ENCODE results near the gene PPP1CA.

Gene PPP1CA

GRCh38 chr11:67370351-67371076, 31.1 kb downstream of the PPP1CA start:
- in situ Hi-C loops (cut with HindIII; ENCODE audit: low sequenced_read_pairs): no loop called here

GRCh38 chr11:67369801-67370284, 31.8 kb downstream of the PPP1CA start:
- in situ Hi-C loops (cut with HindIII; ENCODE audit: low sequenced_read_pairs): no loop called here

- in situ Hi-C loops (cut with HindIII; ENCODE audit: low sequenced_read_pairs): no loop called here
Observed at GRCh38 chr11:67369275-67369674, 32.4 kb downstream of the PPP1CA start.

DNA sequence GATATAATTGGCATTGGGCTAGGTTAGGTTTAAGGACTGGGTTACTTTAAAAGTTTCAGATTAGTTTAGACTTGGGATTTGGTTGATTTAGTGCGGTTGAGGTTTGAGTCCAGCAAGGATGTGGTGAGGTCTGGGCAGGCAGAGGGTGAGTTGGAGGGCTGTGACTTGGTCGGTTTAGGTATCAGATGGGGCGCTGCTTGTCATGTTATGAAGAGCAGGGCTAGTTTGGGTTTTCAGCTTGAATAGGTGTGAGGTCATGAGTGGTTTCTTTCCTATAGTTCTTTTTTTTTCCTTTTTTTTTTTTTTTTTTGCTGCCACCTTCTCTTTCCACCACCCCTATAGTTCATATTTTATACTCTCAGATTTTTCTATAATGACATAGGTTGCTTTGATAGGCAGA, 33.0 kb downstream of the PPP1CA start:
- in situ Hi-C loops (cut with HindIII; ENCODE audit: low sequenced_read_pairs): no loop called here

- in situ Hi-C loops (cut with HindIII; ENCODE audit: low sequenced_read_pairs): no loop called here
Observed at GRCh38 chr11:67367761-67368227, 33.9 kb downstream of the PPP1CA start.

DNA sequence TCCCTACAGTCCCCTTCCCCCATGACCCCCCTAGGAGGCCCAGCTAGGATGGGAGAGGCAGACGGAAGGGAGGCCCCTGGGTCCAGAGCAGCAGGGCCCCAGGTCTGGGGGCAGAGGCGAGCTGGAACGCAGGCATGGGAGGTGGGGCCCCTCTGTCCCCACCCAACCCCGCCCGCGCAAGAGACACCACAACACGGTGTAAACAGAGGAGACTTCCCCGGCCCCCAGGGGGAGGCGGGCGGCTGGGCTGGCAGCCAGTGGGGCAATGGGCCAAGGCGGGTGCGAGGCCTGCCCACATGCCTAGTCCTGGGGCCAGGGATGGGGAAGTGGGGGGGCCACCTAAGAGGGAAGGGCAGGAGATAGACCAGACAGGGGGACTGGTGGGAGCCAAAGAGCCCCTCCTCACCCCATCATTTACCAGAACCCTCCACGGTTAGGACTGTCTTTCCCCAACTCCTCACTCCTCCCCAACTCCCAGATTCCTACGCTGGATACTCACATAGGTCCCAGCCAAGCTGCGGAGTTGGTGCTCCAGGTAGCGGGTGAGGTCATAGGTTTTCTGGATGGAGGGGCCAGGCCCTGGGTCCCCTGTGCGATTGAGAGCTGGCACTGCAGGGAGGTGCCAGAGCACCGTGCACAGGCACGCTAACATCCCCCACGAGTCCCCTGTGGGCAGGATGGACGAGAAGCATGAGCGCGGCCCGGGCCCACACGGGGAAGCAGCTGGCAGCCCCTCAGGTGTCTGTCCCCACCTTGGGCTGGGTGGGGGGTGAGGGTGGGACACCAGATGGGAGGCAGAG, 34.5 kb downstream of the PPP1CA start:
- in situ Hi-C loops (cut with HindIII; ENCODE audit: low sequenced_read_pairs): no loop called here

- in situ Hi-C loops (cut with HindIII; ENCODE audit: low sequenced_read_pairs): no loop called here
Observed at GRCh38 chr11:67366546-67366945, 35.1 kb downstream of the PPP1CA start.

- in situ Hi-C loops (cut with HindIII; ENCODE audit: low sequenced_read_pairs): no loop called here
Observed at GRCh38 chr11:67365736-67366444, 35.8 kb downstream of the PPP1CA start.

- in situ Hi-C loops (cut with HindIII; ENCODE audit: low sequenced_read_pairs): no loop called here
Observed at GRCh38 chr11:67364783-67365722, 36.6 kb downstream of the PPP1CA start.

DNA sequence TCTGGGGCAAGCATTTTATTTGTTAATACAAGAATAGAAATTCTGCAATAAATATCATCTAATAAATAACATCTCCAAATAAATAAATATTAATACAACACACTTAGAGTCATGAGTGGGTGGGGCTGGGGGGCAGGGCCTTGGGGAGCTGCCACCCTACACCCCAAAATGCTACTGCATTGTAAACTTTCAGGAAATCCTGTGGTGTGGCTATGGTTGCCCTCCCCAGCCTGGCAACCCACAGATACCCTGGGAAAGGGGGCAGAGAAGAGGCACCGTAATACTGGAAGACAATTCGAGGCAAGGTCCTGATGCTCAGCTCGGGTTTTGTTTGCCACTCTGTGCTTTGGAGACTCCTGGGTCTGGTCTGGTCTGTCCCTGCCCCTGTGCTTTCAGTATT, 37.5 kb downstream of the PPP1CA start:
- in situ Hi-C loops (cut with HindIII; ENCODE audit: low sequenced_read_pairs): no loop called here

DNA sequence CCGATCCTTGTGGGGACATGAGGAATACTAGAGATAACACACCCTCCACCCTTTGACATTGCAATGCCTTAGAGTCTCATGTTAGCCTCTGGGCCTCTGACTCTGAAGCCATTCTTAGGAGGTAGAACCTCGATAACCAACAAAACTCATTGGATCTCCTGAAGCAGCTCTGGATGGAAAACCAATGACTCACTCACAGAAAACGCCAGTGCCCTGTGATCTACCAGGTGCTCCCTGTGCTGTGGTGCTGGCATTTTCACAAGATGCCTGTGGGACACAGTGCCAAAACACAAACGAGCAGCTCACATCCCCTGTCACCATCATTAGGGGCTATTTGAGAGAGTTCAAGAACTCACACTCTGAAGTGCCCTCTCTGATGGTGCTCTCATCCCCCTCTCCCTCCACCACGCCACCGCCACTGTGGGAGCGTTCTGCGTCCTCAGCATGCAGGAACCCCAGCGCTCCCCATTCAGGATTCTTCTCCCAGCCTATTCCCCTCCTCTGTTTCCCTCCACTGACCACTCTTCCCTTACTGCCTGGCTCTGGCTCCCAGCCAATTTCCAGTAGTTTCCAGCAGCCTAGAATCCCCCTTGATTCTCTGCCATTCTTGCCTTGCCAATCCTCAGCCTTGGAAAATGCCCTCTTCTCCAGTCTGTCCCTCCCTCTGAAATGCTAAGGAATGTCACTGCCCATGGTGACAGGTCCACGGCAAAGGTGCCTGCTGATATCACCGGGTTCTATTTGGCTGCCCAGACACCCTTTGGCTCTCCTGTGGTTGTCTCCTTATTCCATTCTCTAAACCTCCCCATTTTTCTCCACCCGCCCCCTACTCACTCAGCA, 43.6 kb downstream of the PPP1CA start:
- in situ Hi-C loops (cut with HindIII; ENCODE audit: low sequenced_read_pairs): no loop called here

DNA sequence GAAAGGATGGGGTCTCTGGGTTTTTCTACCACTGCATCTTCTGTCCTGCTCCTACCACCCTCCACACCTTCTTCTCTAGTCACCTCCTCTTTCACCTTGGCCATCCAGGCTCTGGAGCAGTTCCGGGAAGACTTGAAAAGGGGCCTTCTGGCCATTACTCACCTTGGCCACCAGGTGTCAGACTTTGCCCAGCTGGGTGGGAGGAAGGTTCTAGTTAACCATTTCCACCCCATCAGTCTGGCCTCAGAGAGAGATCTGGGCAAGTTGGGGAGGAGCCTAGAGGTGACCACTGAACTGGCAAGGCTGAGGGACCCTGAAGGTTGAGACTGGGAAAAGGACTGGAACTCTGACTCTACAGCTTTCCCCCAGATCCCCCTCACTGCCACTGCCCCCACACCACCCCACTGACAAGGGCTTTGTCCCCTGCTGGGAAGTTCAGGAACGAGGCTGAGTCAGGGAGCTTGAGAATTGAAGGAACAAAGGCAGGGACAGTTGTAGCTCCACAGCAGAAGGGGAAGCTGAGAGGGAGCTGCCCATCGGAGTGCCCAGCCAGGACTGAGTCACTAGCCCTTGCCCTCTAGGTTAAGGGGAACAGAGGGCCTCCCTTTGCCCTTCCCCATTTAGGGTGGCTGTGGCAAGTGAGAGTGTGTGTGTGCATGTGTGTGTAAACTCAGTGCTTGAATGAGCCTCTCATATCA, 44.6 kb downstream of the PPP1CA start:
- in situ Hi-C loops (cut with HindIII; ENCODE audit: low sequenced_read_pairs): no loop called here

DNA sequence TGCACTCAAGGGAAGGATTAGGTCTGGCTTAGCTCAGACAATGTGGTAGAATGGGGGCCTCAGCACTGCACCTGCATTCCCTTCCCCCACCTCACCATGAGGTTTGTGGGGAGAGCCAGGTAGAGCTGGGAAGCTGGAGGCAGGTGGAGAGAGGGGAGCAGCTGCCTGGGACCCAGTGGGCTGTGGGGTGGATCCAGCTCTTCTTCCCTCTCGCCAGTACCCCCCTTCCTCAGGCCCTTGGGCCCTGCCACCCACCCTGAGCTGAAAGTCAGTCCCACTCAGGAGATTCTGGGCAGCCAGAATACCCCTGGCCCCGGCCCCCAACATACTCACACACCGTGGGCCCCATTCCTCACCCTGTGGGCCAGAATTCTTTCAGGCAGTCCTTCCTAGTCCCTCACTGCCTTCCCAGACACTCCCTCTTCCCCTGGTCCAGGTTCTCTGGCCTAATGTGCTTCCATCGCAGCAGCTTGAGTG, 45.2 kb downstream of the PPP1CA start:
- in situ Hi-C loops (cut with HindIII; ENCODE audit: low sequenced_read_pairs): no loop called here

DNA sequence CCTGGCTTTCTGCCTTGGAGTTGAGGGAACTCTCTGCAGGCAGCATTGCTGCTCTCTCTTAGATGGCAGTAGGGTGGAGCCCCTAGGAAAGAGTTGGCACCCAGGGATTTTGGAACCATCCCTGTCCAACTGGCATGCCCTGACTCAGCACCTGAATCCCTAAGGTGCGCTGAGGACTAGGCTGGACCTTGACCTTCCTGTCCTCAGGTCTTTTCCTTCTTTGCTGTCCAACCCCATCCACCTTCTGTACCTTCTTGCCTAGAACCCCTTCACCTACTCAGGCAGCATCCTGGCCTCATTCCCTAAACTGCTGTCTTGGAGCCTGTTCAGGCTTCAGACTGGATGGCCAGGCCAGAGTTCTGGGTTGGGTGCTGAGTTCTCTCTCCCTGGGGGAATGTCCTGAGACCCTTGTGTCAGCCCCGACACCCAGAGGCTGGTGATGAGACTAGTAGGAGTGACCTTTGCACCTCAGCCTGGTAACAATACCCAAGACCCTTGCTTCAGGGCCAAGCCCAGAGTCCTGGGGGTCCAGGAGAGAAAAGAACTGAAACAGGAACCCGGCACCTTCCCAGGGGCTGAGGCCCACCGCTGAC, 45.8 kb downstream of the PPP1CA start:
- in situ Hi-C loops (cut with HindIII; ENCODE audit: low sequenced_read_pairs): no loop called here

DNA sequence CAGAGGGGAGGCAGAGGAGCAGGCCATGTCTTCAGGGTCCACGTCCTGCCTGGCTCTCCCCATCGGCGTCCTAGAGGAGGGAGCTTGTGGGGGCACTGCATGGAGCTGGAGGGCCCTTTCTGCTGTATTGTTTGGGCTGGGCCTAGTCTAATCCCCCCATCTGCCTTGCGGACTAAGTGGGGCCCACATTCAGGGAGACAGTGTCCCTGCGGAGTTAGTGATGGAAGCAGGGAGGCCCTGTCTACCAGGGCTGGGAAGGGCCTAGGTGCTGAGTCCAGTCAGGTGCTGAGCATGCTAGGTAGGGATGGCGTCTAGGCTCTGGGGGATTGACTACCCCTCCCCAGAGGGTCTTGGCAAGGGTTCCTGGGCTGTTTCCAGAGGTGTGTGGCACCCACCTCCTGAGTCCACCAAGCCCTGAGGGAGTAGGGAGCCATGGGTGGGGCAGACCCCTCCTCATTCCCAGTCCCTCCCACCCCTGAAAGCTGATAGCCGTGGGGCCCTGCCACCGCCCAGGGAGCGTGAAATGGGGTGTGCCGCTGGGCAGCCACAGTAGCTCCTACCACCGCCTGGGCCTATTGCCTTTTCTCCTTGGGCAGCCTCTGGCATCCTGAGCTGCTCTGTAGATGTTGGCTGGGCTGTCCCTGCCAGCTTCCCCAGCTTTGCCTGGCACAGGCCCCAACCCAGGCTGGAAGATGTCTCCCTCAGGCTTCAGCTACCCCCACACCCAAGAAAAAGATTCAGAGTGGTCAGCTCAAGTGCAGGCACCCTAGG, 46.5 kb downstream of the PPP1CA start:
- in situ Hi-C loops (cut with HindIII; ENCODE audit: low sequenced_read_pairs): no loop called here

GRCh38 chr11:67354075-67355022, 47.3 kb downstream of the PPP1CA start:
- in situ Hi-C loops (cut with HindIII; ENCODE audit: low sequenced_read_pairs): no loop called here
